WTC11 (cell line): ENCODE data around the gene ABCD3.

Experiments
- ATF2 ChIP-seq: sonication (generic); formaldehyde crosslinking; IDR thresholded peaks from 2 replicates; pipeline ENCODE4 v1.8.1; 2022; ENCODE audit warnings: low read depth, missing genetic modification reagents, borderline replicate concordance
- CBFB ChIP-seq: sonication (generic); formaldehyde crosslinking; IDR thresholded peaks from 2 replicates; pipeline ENCODE4 v1.8.1; 2022; ENCODE audit warnings: mild to moderate bottlenecking, low read depth, missing genetic modification reagents
- CTCF ChIP-seq: fragments of 200-600 bp; IDR thresholded peaks from 2 replicates; pipeline ENCODE4 v1.8.0; 2022; ENCODE audit warnings: antibody characterized with exemption
- GABPB1 ChIP-seq: sonication (generic); formaldehyde crosslinking; IDR thresholded peaks from 2 replicates; pipeline ENCODE4 v1.8.1; 2023; ENCODE audit warnings: mild to moderate bottlenecking, missing genetic modification reagents
- HMGXB4 ChIP-seq: sonication (generic); formaldehyde crosslinking; IDR thresholded peaks from 2 replicates; pipeline ENCODE4 v1.8.1; 2023; ENCODE audit warnings: mild to moderate bottlenecking, moderate library complexity, missing genetic modification reagents
- IRF1 ChIP-seq: sonication (generic); formaldehyde crosslinking; IDR thresholded peaks from 2 replicates; pipeline ENCODE4 v1.8.0; 2023; ENCODE audit warnings: missing genetic modification reagents
- MLX ChIP-seq: sonication (generic); formaldehyde crosslinking; IDR thresholded peaks from 2 replicates; pipeline ENCODE4 v1.8.1; 2023; ENCODE audit warnings: mild to moderate bottlenecking, missing genetic modification reagents, moderate library complexity
- NR2C2 ChIP-seq: sonication (generic); formaldehyde crosslinking; IDR thresholded peaks from 2 replicates; pipeline ENCODE4 v1.8.0; 2022; ENCODE audit warnings: mild to moderate bottlenecking, missing genetic modification reagents
- ZNF121 ChIP-seq: sonication (generic); formaldehyde crosslinking; IDR thresholded peaks from 2 replicates; pipeline ENCODE4 v1.8.0; 2023; ENCODE audit warnings: missing genetic modification reagents
- ZNF263 ChIP-seq: sonication (generic); formaldehyde crosslinking; IDR thresholded peaks from 2 replicates; pipeline ENCODE4 v1.8.1; 2022; ENCODE audit warnings: low read depth, mild to moderate bottlenecking, moderate library complexity, missing genetic modification reagents
- ZNF512 ChIP-seq: sonication (generic); formaldehyde crosslinking; IDR thresholded peaks from 2 replicates; pipeline ENCODE4 v1.8.1; 2022; ENCODE audit warnings: missing genetic modification reagents, borderline replicate concordance
- TF ChIP-seq, protein P1 (sequence below): sonication (generic); formaldehyde crosslinking; IDR thresholded peaks from 2 replicates; pipeline ENCODE4 v1.8.0; 2022; ENCODE audit warnings: mild to moderate bottlenecking, missing genetic modification reagents
- TF ChIP-seq, protein P2 (sequence below): fragments of 250-450 bp; sonication (Bioruptor Pico); IDR thresholded peaks from 2 replicates; pipeline ENCODE4 v1.9.0; 2021; ENCODE audit warnings: mild to moderate bottlenecking

DNA sequence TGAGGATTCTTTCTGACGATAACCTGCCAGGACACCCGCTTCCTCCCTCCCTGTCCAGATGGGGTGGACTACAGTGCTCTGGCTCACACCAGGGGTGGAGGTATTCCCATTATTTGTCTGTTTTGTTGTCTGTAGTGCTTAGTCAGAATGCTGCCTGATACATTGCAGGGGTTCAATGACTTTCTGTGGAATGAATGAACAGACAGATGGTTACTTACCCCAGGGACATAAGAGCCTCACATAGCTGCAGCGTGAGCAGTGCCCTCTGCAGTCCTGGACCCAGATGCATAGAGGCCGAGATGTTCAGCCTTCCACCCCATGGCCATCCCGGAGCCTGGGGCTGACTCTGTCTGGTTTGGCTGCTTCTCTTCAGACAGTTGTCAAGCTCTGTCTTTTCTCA lies 136.4 kb downstream of the ABCD3 start:
- TF ChIP-seq CTCF, result no peak
- no peak for TF ChIP-seq ZNF512 (CRISPR knock-in tag)
- TF ChIP-seq, protein P1, sequence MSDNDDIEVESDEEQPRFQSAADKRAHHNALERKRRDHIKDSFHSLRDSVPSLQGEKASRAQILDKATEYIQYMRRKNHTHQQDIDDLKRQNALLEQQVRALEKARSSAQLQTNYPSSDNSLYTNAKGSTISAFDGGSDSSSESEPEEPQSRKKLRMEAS (CRISPR knock-in tag), result no peak
- TF ChIP-seq CBFB (CRISPR knock-in tag), result no peak
- TF ChIP-seq ZNF263 (CRISPR knock-in tag), result no peak
- no peak for TF ChIP-seq MLX (CRISPR knock-in tag)
- no peak for TF ChIP-seq IRF1 (CRISPR knock-in tag)
- TF ChIP-seq NR2C2, result no peak
- no peak for TF ChIP-seq HMGXB4
- TF ChIP-seq, protein P2, sequence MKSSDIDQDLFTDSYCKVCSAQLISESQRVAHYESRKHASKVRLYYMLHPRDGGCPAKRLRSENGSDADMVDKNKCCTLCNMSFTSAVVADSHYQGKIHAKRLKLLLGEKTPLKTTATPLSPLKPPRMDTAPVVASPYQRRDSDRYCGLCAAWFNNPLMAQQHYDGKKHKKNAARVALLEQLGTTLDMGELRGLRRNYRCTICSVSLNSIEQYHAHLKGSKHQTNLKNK, result no peak
- no peak for TF ChIP-seq ZNF121
- TF ChIP-seq GABPB1, result no peak
- TF ChIP-seq ATF2 (CRISPR knock-in tag), result no peak
